Fibroblast of peridontal ligament (primary cell): ENCODE data around the gene PHETA2.
A peak's percentile ranks its signal among the peaks of the same experiment; 100 is the strongest.
"Not testable (repeated sequence)": the region's sequence is repeated elsewhere in the genome, so short reads cannot be mapped to it uniquely, and the experiment has no call there.

Experiments used
- DNase-seq: peaks from one replicate; pipeline ENCODE4 v3.0.0-alpha.2; 2010; ENCODE audit errors: extremely low read depth

PHETA2 gene

DNA sequence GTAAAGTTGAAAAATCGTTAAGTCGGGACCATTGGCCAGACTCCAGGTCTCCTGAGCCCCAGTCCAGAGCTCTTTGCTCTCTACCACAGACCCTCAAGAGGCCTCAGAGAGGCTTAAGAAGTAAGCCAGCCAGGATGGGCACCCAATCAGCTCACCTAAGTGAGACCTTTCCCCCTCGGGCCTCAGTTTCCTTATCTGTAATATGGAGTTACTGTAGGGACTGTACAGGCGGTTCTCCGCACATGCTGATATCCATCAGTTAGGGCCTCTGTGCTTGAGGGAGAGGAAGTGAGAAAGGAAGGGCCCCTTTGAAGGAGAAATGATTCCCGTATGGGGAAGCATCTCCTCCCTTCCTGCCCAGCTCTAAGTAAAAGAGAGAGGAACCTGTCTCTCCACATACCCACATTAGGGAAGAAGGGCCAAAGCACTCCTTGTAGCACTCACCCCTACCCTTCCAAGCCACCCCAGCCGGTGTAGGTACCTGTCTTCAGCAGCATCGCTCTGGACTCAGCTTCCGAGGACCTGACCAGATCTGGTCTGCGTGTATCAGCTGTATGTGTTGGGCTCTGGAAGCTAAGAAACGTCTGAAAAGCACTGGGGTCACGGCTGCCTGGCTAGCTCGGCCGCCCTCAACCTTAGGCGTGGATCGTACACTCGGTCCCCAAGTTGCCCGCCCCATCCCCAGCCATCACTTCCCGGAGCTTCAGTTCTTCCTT is 4.1 kb upstream of the PHETA2 start:
- DNase-seq: no peak

DNA sequence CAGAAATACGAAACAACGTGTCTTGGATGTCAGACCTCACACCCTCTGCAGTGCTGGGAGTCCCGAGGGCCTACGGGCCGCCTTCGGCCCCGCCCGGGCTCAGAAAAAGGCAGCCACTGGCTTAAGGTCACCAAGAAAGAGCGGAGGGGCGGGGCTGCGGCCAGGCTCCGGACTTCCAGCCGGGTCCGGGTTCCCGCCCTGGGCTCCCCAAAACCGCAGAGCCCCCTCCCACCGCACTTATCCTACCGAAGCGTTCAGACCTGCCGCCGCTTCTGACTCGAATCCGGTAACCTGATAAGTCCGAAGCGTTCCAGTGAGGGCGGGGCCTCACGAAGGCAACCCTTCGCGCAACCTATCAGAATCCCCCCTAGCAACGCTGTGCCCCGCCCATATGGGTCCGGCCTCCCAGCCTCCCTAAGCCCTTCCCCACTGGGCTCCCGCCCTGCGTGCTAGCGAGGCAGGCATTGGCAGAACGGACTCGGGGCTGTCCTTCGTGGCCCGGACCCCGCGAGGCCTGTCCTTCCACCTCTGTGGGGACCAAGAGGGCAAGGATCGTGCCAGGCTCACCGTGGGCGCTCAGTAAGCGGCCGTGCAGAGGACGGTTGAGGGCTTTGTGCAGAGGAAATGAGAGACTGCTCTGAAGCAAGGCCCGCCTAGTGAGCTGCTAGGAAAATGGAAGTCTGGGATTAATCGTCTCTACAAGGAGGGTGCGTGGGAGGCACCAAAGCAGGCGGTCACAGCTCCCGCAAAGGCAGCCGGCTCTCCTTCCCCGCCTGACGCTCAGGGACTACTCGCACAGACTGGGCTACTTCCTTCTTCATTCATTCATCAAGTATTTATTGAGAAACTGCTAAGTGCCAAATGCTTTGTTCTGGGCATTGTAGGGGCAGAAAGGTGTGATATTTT is 3.3 kb upstream of the PHETA2 start, which contains the start of gene NAGA:
Gene NAGA, minus strand, starts transcription at position 296 of the 906 bp plus-strand sequence. CDS start 515 bp downstream, outside the sequence.
- peak; percentile 93 for DNase-seq

DNA sequence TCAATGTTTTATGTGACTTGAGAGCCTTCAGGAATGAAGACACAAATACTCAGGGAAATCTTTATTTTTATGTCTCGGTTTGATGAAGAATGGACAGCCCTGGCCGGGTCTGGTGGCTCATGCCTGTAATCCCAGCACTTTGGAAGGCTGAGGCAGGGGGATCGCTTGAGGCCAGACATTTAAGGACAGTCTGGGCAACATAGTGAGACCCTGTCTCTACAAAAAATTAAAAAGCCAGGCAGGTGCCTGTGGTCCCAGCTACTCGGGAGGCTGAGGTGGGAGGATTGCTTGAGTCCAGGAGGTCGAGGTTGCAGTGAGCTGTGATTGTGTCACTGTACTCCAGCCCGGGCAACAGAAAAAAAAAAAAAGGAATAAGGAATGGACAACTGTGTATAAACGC is 2.5 kb upstream of the PHETA2 start:
- not testable (repeated sequence) for DNase-seq

DNA sequence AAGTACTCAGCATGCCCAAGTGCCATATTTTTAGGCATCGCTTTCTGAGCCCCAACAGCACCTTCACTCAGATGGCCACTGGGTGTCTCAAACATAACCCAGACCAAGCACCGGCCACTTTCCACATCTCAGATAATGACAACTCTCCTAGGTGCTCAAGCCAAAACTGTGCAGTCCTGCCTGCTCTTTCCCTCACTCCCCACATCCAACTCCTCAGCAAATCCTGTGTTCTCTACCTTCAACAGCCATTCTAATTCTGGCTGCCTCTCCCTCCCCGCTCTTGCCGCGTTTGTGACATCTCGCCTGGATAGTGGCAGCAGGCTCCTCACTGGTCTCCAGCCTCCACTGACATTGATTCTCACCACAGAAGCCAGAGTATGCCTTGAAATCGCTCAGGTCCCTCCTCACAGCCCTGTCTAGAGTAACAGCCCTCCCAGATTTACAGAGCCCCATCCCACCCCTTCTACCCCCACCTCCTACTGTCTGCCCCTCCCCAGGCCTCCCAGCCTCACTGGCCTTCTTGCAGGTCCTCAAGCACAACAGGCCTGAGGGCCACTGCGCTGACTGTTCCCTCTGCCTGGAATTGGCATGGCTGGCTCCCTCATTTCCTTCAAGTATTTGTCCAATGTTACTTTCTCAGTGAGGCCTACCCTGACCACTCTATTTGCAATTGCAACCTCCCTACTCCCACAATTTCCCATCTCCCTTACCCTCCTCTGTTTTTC is 1.3 kb upstream of the PHETA2 start:
- DNase-seq: no peak

DNA sequence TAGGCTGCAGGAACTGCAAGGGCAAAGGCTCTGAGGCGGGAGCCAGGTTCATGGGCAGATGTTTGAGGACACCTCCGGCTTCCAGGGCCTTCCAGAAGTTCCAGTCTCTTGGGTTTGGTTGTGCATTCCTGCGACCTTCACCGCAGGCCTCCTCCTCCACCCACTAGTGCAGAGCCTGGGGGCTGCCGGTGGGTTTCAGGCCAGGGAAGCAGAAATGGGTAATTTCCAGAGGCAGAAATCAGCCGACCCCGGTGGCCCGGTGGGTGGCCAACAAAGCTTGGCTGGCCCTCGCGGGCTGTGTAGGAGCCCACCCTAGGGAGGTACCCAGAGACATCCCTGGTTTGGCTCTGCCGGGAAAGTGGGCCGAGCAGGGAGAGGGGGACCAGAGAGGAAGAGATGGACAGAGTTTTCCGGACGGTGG is 417 bp upstream of the PHETA2 start:
- no peak for DNase-seq

DNA sequence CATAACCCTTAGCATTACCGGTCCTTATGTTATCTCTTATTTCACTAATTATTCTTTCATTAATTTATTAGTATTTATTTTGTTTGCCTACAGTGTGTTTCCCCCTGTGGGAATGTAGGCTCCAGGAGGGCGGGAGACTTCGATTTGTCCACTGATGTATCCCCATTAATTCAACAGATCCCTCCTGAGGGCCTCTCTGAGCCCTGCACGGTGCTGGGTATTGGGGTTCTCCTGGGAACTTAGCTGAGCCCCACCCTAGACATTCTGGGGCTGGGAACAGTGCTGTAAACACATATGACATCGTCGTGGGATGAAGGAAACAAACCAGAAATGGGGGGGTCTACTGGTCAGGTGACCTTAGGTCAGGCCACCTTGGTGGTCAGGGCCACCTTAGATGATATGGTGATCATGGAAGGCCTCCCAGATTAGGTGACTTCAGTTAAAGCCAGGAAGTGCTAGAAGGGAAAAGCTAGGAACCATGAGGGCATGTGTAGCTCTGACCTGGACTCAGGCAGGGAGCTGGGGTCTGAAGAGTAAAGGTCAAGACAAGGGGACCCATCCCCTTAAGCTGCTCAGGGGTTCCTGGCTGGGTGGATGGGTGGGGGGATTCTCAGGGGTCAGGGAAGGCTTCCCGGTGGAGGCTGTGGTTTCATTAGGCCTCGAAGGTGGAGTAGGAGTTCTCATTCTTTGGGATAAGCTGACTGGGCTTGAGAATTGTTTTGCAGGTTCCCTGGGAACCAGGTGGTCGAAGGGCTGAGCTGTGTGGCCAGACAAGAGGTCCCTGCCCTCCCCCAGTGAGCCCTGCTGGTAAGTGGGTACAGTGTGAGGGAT is 1.0 kb downstream of the PHETA2 start:
- no peak for DNase-seq

DNA sequence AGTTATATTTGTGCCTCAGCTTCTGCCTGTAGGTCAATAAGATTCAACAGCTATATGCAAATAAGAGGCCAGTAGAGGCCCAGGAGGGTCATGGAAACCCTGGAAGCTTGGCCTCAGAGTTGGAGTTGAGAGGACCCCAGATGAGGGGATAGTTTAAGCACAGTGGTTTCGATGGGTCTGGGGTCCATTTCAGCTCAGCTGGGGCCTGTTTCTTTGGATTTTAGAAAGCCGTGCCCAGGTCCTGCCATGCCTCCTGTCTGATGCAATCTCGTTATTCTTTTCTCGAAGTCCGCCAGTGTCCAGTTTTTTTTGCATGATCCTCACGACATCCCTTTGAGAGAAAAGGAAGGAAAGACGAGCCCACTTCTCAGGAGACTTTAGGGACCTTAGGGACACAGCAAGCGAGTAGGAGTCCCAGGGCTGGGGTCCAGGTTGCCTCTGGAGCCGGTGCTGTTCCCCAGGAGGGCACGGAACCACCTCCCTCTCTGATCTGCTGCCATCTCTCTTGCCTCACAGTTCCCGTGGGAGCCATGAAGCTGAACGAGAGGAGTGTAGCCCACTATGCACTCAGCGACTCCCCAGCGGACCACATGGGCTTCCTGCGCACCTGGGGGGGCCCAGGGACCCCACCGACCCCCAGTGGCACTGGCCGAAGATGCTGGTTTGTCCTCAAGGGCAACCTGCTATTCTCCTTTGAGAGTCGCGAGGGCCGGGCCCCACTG is 2.9 kb downstream of the PHETA2 start:
- DNase-seq: no peak

DNA sequence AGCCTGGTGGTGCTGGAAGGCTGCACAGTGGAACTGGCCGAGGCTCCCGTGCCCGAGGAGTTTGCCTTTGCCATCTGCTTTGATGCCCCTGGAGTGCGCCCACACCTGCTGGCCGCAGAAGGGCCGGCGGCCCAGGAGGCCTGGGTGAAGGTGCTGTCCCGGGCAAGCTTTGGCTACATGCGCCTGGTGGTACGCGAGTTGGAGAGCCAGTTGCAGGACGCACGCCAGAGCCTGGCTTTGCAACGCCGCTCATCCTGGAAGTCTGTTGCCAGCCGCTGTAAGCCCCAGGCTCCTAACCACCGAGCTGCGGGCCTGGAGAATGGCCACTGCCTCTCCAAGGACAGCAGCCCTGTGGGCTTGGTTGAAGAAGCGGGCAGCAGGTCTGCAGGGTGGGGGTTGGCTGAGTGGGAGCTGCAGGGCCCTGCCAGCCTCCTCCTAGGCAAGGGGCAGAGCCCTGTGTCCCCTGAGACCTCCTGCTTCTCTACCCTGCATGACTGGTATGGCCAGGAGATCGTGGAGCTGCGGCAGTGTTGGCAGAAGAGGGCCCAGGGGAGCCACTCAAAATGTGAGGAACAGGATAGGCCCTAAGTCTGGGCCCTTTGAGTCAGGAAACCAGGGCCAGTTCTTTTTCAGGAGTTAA is 3.6 kb downstream of the PHETA2 start:
- no peak for DNase-seq

DNA sequence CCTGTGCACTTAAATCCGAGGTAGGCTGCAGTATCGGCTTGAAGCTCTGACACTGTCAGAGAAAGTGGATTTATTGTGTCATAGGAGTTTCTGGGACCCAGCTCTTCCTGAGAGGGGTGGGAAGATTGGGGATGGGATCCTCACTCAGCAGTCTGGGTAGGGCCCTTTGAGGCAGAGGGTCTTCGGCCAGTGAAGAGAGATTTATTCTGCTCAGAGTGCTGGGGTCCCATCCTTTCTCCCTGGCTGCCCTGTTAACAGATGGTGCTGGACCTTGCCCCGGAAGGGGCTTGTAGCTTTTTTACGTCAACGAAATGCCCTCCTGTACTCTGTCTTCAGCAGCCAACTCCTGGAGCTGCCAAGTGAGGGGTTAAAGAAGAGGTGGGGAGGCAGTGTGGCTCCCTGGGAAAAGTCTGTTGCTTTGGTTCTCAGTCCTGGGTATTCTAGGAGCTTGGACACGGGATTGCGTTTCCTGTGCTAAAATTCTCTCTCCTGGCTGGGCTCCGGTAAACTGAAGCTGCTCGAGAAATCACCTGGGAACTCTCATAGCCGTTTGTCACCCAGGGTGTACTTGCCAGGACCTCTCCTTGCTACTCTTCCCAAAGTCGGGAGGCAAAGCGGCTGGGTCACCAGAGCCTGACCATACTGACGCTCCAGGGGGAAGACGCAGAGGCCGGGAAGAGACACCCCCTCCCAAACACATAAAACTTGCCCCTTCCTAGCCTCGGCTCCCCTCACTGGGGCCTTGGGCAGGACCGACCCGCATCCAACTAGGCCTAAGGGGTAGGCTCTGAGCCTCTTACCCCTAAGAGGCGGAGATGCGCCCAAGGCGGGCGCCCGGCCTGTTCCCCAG is 4.6 kb downstream of the PHETA2 start:
- peak; percentile 19 for DNase-seq

DNA sequence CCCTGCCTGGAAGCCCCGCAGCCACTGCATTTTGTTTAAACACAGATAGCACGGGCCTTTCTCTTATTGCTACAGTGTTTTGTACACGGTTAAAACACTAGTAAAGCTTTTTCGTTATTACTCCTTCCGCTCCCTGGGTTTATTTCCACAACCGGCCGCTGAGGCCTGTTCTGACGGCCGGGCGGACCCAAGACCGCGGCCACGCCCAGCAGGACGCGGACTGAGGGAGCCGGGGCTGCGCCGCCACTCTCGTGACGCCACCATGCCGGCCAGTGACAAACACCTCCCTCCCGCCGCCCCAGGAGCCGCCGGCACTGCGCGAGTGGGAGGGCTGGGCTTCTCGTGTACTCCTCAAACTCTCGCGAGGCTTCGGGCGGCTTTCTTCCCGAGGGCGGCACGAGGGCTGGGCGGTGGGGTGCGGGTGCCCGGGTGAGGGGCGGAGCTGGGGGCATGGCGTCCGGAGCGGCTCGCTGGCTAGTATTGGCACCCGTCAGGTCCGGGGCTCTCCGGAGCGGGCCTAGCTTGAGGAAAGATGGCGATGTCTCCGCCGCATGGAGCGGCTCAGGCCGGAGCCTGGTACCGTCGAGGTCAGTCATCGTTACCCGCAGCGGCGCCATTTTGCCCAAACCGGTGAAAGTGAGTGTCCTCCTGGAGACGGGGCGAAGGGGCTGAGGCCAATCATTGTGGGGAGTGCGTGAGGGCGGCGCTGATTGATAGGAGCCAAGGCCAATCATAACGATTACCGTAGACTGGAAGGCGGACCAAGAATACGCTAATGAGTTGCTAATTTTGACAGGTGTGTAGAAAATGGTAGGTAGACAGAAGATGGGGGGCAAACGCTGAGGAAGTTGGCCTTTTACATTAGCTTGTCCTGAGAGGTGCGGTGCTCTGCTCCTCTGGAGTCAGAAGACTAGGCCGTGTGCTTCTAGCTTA is 5.5 kb downstream of the PHETA2 start, which contains the start of gene SMDT1:
Gene SMDT1, plus strand, starts transcription at position 382 of the 933 bp plus-strand sequence. Its CDS starts 69 bp downstream, at position 451.
- peak; percentile 98 for DNase-seq

DNA sequence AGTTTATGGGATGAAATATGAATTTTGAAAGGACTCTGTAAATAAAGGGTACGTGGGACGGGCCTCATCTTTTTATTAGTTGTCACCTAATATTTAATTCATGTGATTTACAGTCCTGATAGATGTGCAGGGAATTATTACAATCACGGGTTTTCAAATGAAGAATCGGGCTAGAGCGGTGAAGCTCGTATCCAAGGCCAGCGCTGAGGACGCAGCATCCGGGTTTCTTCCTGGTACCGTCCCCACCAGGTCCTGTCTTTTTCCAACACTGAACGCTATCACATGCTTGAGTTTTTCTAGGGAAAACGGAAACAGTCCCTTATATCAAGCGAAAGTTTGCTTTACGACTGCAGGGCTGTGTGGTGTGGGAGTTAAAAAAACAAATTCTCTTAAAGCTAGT is 6.2 kb downstream of the PHETA2 start:
- DNase-seq: peak; percentile 52

DNA sequence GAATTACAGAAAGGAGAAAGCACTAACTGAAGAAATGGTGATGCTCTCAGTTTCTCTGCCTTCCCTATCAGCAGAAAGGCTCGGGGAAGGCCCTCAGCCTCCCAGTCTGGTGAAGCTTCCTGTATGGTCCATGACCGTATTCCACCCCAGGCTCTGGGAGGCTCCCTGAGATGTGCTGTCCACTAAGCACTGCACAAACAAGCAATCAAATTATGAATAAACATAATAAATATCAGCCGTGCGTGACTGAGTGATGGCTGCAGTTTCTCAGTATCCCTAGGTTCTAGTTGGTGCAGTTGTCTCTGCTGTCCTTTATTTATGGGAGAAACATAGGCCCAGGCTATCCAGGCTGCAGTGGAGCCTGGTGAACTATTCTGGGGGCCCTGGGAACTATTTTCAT is 9.1 kb downstream of the PHETA2 start:
- DNase-seq: no peak

DNA sequence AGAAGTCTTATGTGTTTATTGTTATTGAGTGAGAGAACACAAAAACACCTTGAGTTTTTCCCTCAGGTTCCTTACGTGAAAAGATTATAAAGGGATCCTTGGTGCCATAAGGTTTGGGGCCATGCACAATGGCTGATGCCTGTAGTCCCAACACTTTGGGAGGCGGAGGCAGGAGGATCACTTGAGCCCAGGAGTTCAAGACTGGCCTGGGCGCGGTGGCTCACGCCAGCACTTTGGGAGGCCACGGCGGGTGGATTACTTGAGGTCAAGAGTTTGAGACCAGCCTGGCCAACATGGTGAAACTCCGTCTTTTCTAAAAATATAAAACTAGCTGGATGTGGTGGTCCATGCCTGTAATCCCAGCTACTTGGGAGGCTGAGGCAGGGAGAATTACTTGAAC is 10.8 kb downstream of the PHETA2 start:
- DNase-seq: no peak

DNA sequence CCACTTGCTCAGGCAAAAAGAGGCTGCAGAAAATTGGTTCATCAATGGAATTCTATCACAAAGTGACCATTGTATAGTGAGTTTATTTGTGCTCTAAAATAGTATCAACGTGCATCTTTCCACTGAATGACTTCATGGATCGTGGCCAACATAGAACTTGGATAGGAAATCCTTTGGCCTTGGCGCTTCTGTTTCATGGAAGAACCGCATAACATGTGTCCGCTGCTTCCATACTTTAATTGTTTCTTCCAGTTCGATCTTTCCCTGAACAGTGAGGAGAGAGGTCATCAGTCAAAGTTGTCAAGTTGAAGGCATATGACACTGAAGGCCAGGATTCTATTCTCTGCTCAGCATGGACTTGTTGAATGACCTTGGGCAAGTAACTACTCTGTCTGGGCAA is 12.0 kb downstream of the PHETA2 start:
- DNase-seq: no peak

DNA sequence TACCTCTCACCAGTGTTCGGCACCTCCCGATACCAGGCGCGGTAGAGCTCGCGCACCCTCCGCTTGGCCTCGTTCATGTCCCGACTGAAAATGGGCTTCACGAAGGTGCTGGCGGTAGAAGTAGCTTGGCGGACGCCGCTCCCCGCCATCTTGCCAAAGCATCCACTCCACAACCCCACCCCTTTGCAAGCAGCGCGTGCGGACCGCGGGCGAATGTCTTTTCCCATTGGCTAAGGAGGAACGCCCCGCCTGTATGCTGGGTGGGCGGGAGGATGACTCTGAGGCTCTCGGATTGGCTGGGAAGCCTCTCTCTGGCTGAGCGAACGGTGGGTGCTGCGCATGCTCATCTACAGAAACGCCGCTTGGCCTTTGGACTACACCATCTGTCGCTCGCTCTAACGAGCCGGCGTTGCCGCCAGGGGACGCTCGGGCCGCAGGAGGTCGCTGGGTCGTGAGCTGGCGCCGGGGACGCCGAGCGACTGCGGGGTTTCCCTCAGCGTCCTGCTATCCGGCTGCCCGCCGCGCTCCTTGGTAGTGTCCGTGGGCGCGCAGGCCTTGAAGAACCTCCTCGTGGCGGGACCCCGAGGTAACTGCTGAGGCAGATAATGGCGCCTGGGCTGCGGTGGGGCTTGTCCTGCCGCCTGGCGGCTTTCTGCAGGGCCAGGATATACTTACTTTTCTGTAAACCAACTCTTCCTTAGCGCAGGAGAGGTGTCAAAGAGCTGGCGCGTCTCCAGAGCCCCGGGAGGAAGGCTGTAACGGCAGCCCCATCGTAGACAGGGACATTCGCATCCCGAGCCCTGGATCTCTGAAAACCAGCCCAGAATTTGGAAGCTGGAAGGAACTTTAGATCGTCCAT is 16.8 kb downstream of the PHETA2 start, which contains the start of gene NDUFA6:
Gene NDUFA6, minus strand, starts transcription at position 177 of the 859 bp plus-strand sequence. Its CDS starts 28 bp downstream, at position 149.
- peak; percentile 98 for DNase-seq

DNA sequence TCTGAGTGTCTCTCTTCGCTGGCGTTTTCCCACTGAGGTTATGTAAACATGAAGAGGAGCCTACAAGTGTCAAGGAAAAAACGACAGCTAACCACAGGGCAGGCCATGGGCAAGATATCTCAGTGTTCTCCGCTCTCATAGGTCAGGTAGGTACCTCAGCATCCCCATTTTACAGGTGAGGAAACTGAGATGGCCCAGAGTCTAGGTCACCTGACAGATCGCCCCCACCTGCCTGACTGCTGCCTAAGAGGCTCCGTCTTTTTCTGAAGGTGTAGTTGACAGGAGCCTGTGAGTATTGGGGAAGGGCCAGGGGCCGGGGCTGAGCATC is 17.4 kb downstream of the PHETA2 start:
- DNase-seq: no peak

DNA sequence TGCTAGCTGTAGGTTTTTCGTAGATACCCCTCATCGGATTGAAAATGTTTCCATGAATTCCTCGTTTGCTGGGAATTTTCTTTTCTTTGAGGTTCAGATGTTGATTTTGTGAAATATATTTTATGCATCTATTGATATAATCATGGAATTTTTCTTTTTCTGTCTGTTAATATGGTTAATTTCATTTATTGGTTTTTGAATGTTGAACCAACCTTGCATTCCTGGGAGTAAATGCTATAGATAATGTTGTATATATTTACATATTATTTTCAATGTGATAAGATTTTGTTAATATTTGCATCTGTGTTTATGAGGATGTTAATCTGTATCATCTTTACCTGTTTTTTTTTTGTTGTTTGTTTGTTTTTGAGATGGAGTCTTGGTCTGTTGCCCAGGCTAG is 27.2 kb downstream of the PHETA2 start:
- no peak for DNase-seq
